SKM-1 treated with dmso at 0.1 percent for 144 hours (cell line): Measurements from ENCODE around the gene DIP2A.
A peak's percentile ranks its signal among the peaks of the same experiment; 100 is the strongest.

Experiments
- DNase-seq: peaks from one replicate; lab custom pipeline; 2025; ENCODE audit not compliant: unreplicated experiment; lab: John Stamatoyannopoulos, UW

DIP2A gene

GRCh38 chr21:46581780-46582307 is 123.2 kb downstream of the DIP2A start:
- no peak for DNase-seq

- no peak for DNase-seq
Observed at GRCh38 chr21:46585191-46585953, 126.7 kb downstream of the DIP2A start.

- no peak for DNase-seq
Observed at GRCh38 chr21:46594276-46594675, 135.6 kb downstream of the DIP2A start.

- no peak for DNase-seq
Observed at GRCh38 chr21:46596201-46596600, 137.5 kb downstream of the DIP2A start.

DNA sequence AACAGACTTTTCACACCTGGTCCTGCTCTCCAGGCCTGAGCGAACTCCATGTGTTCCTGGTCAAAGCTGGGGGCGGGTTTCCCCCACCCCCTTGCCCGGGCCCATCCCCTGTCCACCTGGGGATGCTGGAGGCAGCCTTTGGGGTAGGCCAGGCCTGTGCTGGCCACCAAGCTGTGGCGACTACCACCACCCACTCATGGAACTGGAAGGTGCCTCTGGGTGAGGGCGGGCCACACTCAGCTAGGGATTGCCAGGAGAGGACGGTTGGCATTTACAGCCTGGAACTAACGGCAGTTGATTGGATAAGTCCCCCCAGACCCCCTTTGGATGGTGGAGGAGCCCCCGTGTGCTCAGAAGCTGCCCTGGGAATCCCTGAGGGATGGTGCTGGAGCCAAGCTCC is 138.3 kb downstream of the DIP2A start:
- DNase-seq = no peak

GRCh38 chr21:46597896-46598343 is 139.2 kb downstream of the DIP2A start:
- DNase-seq = no peak

- no peak for DNase-seq
Observed at GRCh38 chr21:46598581-46599572, 140.2 kb downstream of the DIP2A start.

DNA sequence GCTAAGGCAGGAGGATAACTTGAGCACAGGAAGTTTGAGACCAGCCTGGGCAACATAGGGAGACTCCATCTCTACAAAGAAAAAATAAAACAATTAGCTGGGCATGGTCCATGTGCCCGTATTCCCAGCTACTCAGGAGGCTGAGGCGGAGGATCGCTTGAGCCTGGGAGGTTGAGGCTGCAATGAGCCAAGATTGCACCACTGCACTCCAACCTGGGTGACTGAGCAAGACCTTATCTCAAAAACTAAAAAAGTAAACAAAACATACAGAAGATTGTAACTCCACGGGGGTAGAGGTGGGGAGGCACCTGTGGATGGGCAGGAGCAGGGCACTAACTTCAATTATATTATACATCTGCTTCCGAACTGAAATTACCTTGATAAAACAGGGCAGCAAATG is 141.6 kb downstream of the DIP2A start:
- DNase-seq = no peak

- no peak for DNase-seq
Observed at GRCh38 chr21:46600978-46601377, 142.3 kb downstream of the DIP2A start.

- DNase-seq = no peak
Observed at GRCh38 chr21:46603228-46603627, 144.5 kb downstream of the DIP2A start.

DNA sequence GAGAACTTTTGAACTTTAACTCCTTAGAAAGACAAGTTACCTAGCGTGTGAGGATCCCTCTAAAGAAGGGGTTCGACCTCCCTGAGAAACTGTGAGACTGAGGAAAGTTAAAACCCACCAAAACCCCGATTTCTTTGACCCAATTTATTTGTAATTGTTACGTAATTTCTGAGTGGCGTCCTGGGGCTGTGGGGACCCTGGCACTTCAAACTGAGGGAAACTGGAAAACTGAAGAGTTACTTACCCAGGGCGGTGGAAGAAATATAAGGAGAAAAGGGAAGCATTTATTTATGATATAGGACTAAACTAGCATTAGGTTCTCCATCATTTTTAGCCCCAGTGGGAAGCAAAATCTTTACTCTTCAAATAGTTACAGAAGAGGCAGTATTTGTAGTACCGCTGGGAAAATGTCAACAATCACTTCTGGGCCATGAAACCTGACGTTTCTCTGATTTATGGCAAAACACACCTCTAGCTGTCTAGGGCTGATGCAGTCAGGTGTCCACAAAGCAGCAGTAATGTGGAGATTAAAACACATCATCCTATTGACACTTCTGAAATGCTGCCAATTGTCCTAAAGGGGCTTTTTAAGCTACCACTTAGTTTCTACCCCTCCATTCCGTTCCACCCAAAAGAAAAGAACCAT is 145.8 kb downstream of the DIP2A start:
- DNase-seq = no peak

DNA sequence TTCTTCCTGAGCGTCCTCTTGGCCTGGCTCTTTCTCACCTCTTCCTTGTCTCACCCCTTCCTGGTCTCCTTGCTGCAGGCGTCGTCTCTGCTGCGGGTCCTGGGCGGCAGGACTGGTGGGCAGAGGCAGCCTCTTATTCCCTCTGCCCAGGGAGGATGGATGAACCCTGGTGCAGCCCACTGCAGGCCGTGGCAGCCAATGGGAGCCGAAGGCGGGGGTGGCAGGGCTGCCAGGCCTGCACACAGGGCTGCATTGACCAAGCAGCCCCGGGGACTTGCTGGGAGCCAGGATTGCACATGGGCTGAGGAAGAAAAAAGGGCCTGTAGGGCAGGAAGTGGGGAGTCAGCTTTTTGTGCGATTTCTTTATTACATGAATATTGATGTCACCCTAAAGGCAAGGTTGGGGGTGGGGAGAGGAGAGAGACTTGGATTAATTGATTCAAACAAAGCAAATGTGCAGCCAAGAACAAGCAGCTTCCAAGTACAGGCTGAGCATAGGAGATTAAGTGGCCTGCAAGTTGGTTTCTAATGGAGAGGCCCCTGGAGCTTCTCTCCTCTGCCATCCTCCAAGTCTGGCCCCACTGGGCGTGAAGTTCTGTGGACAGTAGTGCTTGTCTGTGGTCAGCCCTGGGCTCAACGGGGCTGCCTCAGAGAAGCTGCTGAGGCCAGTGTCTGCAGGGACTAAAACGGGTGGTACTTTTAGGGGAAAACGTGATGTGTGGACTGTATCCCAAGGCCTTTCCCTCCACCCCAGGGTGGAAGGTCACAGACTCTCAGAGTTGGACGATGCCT is 146.5 kb downstream of the DIP2A start, which contains the start of gene S100B:
S100B (minus strand) TSS at position 108 of the 792 bp plus-strand sequence. CDS start 2,667 bp downstream, outside the sequence.
- peak; percentile 38 for DNase-seq

DNA sequence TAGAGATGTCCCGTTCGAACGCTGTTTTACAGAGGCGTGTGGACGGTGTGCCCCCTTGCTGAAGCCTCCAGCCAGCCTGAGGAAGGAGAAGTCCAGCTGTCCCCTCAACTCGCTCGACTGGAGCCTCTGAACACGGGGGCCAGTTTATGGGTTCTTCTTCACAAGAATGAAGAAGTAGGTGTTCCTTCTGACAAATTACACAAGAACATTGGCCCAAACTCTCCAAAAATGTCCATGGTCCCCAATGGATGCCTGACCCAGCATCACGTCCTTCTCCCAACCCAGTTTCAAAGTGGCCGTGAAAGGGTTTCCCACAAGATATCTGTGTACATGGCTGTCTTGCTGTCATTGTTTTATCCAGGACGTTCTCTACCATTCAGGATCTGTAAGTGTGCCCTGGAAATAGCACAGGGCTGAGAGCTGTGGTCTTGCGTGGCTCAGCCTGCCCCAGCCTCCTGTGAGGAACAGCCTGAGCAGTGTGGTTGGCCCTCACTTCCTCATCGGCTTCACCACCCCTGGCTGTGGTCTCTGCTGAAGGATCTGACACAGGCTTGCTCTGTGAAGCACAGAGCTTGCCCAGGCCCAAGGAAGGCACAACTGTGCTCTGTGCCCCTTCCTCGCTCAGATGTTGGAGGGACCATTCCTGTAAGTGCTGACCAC is 147.2 kb downstream of the DIP2A start:
- DNase-seq = peak; percentile 92

DNA sequence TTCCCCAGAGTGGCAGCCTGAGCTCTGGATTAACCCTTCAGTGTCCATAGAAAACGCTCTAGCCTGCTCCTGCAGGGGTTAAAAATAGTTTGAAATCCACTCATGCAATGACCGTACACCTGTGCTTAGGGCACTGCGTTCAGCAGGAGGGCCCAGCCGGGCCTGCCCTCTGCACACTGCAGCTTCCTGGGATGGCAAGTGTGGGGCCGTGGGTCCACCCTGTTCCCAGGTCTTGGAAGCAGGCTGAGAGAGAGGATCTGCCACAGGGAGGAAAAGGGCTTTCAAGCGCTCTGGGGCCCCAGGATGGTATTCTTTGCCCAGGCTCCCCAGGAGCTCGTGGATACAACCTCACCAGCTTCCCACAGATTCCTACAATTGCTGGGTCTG is 147.7 kb downstream of the DIP2A start:
- DNase-seq = no peak

DNA sequence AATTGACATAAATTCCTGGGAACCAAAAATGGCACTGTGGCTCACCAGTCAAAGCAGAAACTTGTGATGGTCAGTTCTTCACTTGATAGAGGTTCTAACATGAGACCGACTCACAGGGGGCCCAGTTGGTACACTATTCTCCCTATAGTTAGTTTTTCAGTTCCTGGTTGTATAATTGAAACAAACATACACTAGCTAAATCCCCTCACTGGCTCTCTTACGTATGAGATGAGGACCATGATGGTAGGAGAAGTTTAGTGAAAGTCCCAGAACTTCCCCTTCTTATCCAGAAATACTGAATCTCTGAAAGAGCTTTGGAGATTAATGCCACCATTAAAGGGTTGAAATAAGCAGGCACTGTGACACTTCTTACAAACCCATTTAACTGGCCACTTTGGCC is 148.9 kb downstream of the DIP2A start:
- no peak for DNase-seq

GRCh38 chr21:46608672-46609111 is 150.0 kb downstream of the DIP2A start:
- DNase-seq = no peak

DNA sequence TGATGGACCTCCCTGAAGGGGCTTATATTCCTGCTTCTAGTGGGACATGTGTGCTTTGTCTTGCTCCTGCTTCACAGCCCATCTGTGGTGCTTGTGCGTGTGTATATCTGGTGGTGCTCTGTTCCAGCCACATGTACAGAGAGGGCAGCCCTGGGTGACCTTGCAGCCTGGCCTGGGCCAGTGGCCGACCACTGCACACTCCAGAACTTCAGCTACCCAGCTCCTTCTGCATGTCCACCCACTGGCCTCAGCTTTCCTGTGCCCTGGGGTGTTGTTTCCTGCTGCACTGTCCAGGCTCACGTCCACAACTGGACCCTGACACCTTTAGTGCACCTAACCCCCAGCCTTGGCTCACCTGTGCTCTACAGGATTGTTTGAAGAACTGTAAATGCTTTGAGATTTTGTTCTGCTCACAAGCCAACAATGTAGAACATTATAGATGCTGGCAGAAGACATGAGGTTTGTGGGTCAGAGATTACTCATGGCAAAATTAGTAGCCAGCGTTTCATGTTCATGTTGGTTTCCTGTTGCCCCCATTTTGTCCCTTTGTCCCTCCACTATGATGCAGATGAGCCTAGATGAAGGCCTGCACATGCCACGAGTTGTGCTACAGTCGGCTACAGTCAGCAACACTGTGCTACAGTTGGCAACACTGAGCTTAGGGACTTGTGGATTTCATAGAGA is 151.5 kb downstream of the DIP2A start:
- DNase-seq = no peak

- no peak for DNase-seq
Observed at GRCh38 chr21:46613391-46613790, 154.7 kb downstream of the DIP2A start.

GRCh38 chr21:46616050-46616449 is 157.4 kb downstream of the DIP2A start:
- DNase-seq = no peak
